ENCODE measurements around the gene KMT5B. TPM values are rescaled to one million over a fixed set of nuclear protein-coding genes. Genes with fewer than 3 reads are reported as not detected.

Gene KMT5B
- total RNA-seq, 1 donor from 2014 or later = 46.8 TPM

- TF ChIP-seq CTCF (IDR thresholded peaks at IDR 0.05; ENCODE audit: unreplicated experiment) = no peak
- H3K4me1 Mint-ChIP-seq (ENCODE audit: unreplicated experiment) = peaks cover 52% of the 10 kb centered on the region
- H3K4me3 Mint-ChIP-seq (ENCODE audit: unreplicated experiment) = peak overlapping the region; percentile 96
- H3K36me3 Mint-ChIP-seq (ENCODE audit: low read depth, unreplicated experiment) = peaks cover 23% of the 10 kb centered on the region
- H3K27ac Mint-ChIP-seq (ENCODE audit: unreplicated experiment) = peak overlapping the region; percentile 91
- peaks cover 13% of the 10 kb centered on the region for H3K27me3 Mint-ChIP-seq (ENCODE audit: unreplicated experiment)
- DNase-seq (ENCODE audit: low spot score) = peak; percentile 57
- no peaks in the 10 kb centered on the region for H3K9me3 Mint-ChIP-seq (ENCODE audit: unreplicated experiment)
These were observed 92.6 kb downstream of the KMT5B start for GRCh38 chr11:68120273-68121066.

- H3K27me3 Mint-ChIP-seq (ENCODE audit: unreplicated experiment) = peaks cover 13% of the 10 kb centered on the region
- DNase-seq (ENCODE audit: low spot score) = no peak
- peaks cover 63% of the 10 kb centered on the region for H3K4me1 Mint-ChIP-seq (ENCODE audit: unreplicated experiment)
- H3K36me3 Mint-ChIP-seq (ENCODE audit: low read depth, unreplicated experiment) = peaks cover 27% of the 10 kb centered on the region
- peak overlapping the region; percentile 96 for H3K4me3 Mint-ChIP-seq (ENCODE audit: unreplicated experiment)
- no peaks in the 10 kb centered on the region for H3K9me3 Mint-ChIP-seq (ENCODE audit: unreplicated experiment)
- no peak overlapping the region for H3K27ac Mint-ChIP-seq (ENCODE audit: unreplicated experiment)
- TF ChIP-seq CTCF (IDR thresholded peaks at IDR 0.05; ENCODE audit: unreplicated experiment) = no peak
These were observed 94.2 kb downstream of the KMT5B start for GRCh38 chr11:68118706-68119448.

GRCh38 chr11:68117853-68118470, 95.1 kb downstream of the KMT5B start:
- Mint-ChIP-seq H3K4me1 (ENCODE audit: unreplicated experiment) (peaks cover 56% of the 10 kb centered on the region), H3K4me3 (ENCODE audit: unreplicated experiment) (peak overlapping the region; percentile 96), H3K9me3 (ENCODE audit: unreplicated experiment) (no peaks in the 10 kb centered on the region), H3K27ac (ENCODE audit: unreplicated experiment) (peak overlapping the region; percentile 55), H3K36me3 (ENCODE audit: low read depth, unreplicated experiment) (peaks cover 27% of the 10 kb centered on the region), H3K27me3 (ENCODE audit: unreplicated experiment) (peaks cover 13% of the 10 kb centered on the region)
- TF ChIP-seq CTCF (IDR thresholded peaks at IDR 0.05; ENCODE audit: unreplicated experiment) = no peak
- DNase-seq (ENCODE audit: low spot score) = no peak

- Mint-ChIP-seq H3K4me3 (ENCODE audit: unreplicated experiment) (peak overlapping the region; percentile 62), H3K9me3 (ENCODE audit: unreplicated experiment) (no peaks in the 10 kb centered on the region), H3K27me3 (ENCODE audit: unreplicated experiment) (peaks cover 11% of the 10 kb centered on the region), H3K36me3 (ENCODE audit: low read depth, unreplicated experiment) (peaks cover 27% of the 10 kb centered on the region), H3K27ac (ENCODE audit: unreplicated experiment) (peak overlapping the region; percentile 25), H3K4me1 (ENCODE audit: unreplicated experiment) (peaks cover 57% of the 10 kb centered on the region)
- TF ChIP-seq CTCF (IDR thresholded peaks at IDR 0.05; ENCODE audit: unreplicated experiment) = no peak
- DNase-seq (ENCODE audit: low spot score) = no peak
These were observed 96.1 kb downstream of the KMT5B start for GRCh38 chr11:68116974-68117373.

Data from endothelial cell (in vitro differentiated cells).